Activated gamma-delta T cell treated with Interleukin-2 at 50 U/mL for 16 hours (primary cell): ENCODE results near the gene EFNA1.
"Not testable (repeated sequence)": the region's sequence is repeated elsewhere in the genome, so short reads cannot be mapped to it uniquely, and the experiment has no call there.

ENCODE experiments used
- DNase-seq: peaks from one replicate; pipeline ENCODE4 v3.0.0-alpha.2; 2020

Gene EFNA1

DNA sequence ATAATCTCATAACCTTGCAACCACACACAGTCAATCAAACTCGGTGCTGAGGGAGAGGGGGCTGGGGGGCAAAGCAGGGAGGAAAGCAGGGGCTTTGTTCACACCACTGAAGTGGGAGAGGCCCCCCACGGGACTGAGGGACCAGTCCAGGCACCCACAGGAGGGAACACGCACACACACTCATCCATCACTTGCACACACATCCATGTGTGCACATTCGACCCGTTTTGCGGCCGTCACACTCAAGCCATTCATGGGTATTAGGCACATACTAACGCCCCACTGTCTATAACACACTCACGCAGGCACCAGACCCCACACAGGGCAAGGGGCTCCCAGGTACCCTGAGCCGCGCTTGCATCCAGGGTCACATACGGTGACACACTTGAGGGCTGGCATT lies 35.0 kb upstream of the EFNA1 start:
- DNase-seq = no peak

DNA sequence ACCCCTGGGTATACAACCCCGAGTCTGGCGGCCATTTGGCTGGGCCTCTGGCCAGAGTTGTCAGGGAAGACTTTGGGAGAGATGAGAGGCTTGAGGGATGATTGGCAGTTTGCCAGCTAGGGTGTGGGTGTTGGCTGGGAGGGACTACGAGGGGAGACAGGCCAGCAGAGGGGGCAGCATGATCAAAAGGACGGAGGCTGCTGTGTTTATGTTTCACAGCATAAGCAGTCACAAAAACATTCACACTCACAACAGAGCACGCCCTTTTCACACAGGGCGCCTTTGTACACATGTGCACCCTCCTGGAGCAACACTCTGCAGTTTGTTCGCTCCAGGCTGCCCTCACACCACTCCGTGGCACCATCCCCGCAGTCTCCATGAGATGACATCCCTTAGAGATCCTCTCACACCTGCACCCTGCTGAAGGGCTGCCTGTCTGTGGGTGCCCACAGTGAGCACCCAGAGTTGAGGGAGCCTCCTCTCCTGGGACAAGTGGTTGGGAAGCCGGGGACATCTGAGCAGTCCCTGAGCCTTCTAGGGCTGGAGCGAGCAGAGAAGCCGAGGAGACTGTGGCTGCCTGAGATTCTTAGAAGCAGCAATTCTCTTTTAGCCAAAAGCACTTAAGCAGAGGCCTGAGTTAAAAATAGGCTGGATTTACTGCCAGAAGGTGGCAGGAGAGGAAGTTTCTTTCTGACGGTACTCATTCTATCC lies 33.6 kb upstream of the EFNA1 start:
- no peak for DNase-seq

DNA sequence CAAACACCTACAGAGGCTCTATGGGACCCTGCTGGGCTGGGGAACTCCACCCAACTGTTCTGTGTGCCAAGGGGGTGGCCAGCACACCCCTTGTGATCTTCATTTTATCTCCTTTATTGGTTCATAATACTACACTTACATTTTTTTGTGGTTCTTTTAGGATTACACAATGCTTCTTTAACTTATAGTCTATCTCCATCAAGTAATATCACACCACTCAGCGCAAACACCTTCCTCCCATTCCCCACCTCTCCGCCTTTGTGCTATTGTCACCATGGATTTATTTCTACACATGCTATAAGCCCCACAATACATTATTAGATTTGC lies 33.1 kb upstream of the EFNA1 start:
- no peak for DNase-seq

- DNase-seq = no peak
Measured at GRCh38 chr1:155099331-155099730, 28.3 kb upstream of the EFNA1 start.

GRCh38 chr1:155103325-155103724 lies 24.4 kb upstream of the EFNA1 start:
- DNase-seq = no peak

GRCh38 chr1:155104605-155105534 lies 22.8 kb upstream of the EFNA1 start:
- no peak for DNase-seq

DNA sequence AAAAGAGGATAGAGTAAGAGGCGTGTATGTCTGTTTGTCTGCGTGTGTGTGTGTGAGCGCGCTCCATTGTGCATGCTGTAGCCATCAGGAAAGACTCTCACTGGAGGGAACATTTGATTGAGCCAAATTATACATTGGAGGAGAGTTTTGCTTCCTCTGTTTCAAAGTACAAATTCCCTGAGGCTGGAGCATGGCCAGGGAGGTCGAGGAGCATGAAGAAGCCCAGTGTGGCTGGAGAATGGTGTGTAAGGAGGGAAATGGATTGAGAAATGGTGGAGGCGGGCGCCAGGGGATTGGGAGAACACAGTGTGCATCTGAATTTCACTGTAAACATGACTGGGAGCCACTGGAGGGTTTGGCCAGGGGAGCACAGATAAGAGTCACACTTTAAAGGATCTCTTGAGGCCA lies 22.1 kb upstream of the EFNA1 start:
- DNase-seq = no peak

GRCh38 chr1:155106862-155107261 lies 20.8 kb upstream of the EFNA1 start:
- no peak for DNase-seq

GRCh38 chr1:155107309-155108264 lies 20.1 kb upstream of the EFNA1 start:
- DNase-seq = no peak

GRCh38 chr1:155108296-155108695 lies 19.4 kb upstream of the EFNA1 start:
- DNase-seq = no peak

DNA sequence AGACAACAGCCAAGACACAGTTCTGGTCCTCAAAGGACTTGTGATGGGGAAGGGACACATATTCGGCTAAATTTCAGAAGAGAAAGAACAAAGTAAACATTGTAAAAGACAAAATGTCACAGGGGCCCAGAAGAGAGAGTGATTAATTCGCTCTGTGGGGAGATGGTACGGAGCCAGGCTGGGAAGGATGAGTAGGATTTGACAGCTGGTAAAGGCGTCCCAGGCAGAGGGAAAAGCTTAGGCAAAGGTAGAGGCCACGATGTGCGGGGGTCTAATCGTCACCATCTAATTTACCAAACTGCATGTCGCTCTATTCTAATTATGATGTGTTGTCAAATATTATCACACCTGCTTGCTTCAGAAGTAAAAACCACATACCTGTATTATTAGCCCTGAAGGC lies 17.3 kb upstream of the EFNA1 start:
- DNase-seq = no peak

DNA sequence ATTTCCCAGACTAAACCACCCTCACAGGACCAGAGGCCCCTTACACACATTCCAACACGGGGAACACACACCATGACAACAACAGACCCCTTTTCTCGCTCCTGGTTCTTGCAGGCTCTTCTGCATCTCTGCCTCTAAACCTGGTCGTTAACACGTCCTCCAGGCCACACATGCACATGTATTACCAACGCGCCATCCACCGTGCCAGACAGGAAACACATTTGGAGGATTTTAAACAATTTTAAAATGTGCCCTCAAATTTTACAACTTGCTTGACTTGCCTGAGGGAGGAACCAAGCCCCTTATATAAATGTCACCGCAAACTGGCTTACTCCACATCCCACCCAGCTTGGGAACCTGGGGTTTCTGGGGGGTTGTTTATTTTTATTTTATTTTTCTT lies 16.9 kb upstream of the EFNA1 start:
- DNase-seq = no peak

DNA sequence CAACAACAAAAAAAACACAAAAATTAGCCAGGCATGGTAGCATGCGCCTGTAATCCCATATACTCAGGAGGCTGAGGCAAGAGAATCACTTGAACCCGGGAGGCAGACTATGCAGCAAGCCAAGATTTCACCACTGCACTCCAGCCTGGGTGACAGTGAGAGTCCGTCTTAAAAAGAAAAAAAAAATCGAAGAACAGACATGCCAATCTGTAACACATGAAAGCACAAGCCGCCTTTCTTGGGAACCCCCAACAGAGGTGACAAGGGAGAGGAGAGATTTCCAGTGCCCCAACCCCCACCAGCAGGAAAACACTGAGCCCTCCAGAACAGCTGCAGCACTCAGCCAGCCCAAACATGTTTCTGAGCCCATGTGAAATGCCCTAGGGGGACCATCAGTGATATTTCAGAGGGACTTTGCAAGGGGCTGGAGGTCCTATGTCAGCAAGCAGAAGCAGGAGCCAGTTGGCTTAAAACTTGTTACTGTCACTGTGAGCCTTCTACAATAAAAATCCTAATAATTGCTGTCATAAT lies 14.2 kb upstream of the EFNA1 start:
- no peak for DNase-seq

- no peak for DNase-seq
Measured at GRCh38 chr1:155116113-155116764, 11.4 kb upstream of the EFNA1 start.

DNA sequence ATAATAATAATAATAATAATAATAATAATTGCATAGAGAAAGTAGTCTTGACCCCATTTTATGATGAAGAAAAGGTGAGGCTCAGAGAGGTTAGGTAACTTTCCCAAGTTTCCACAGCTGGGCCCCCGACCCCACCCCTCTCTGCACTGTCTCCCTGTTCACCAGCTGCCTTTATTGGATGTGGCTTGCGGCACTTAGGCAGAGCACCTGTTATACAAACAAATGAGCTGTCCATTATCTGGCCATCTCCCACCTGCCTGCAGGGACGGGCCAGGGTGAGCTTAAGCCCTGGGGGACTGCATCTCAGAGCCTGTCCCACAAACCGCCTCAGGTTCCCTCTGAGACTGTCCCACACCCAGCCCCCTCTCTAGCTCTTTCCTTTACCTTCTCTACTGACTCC lies 10.1 kb upstream of the EFNA1 start:
- DNase-seq = no peak

DNA sequence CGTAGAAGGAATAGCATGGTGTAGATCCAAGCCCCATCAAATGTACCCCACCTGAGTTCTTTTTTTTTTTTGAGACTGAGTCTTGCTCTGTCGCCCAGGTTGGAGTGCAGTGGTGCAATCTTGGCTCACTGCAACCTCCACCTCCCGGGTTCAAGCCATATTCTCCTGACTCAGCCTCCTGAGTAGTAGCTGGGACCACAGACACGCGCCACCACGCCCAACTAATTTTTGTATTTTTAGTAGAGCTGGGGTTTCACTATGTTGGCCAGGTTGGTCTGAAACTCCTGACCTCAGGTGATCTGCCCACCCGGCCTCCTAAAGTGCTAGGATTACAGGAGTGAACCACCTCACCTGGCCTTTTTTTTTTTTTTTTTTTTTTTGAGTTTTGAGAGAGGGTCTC lies 9.6 kb upstream of the EFNA1 start:
- not testable (repeated sequence) for DNase-seq

DNA sequence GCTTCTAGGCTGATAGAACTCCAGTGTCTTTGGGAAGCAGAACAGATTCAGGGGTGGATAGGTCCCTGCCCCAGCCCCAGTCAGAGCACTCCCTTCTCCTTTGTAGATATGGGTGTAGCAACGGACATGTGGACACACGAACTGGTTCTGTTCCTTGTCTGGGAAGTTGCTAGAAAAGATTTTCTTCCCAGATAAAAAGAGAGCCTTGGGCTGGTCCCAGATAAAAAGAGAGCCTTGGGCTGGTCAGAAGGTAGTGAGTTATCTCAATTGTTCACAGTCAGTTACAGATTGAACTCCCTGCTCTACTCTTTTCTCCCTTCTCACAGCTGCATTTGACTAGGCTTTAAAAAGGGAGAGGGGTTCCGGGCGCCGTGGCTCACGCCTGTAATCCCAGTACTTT lies 7.4 kb upstream of the EFNA1 start:
- no peak for DNase-seq

GRCh38 chr1:155121249-155121648 lies 6.4 kb upstream of the EFNA1 start:
- DNase-seq = no peak

GRCh38 chr1:155122308-155122707 lies 5.4 kb upstream of the EFNA1 start:
- no peak for DNase-seq

DNA sequence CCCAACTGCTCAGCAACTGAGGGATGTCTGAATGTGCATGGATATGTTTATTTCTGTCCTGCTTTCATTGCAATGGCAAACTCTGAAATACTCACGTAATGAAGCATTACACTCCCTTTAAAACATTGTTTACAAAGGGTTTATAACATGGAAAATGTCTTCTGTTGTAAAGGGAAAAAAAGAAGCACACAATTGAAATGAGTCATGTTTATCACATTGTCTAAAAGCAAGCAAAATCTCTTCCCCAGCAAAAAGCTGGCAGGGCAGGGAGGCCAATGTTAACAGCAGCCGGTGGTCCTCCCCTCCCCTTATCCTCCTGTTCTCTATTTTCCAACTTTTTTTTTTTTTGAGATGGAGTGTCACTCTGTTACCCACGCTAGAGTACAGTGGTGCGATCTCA lies 3.9 kb upstream of the EFNA1 start:
- DNase-seq = no peak

GRCh38 chr1:155124503-155125463 lies 2.9 kb upstream of the EFNA1 start:
- DNase-seq = no peak
